ENCODE data around the gene ZNF8. TPM values are rescaled to one million over a fixed set of nuclear protein-coding genes. Genes with fewer than 3 reads are reported as not detected.

Gene ZNF8
- total and polyA plus RNA-seq, 10 of the 15 experiments (the other 5 are each of a cell fraction or from before 2014, with no cell fraction given), result 0.46 to 5.4 (median 2.6) TPM

GRCh38 chr19:58317476-58318072 lies 38.8 kb downstream of the ZNF8 start:
- no peak overlapping the region for H3K27ac ChIP-seq (ENCODE audit: control insufficient read depth, insufficient read depth)
- no peak for TF ChIP-seq PAX5 (IDR thresholded peaks at IDR 0.05; ENCODE audit: borderline replicate concordance, low read depth, low read length)
- peak; percentile 69; the same call in 1 of the 2 replicates for TF ChIP-seq SREBF1 (IDR thresholded peaks at IDR 0.05; ENCODE audit: low read length)
- no peak for TF ChIP-seq HDGF (IDR thresholded peaks at IDR 0.05)
- peak; percentile 91 for TF ChIP-seq REST (IDR thresholded peaks at IDR 0.05; ENCODE audit: low read depth, low read length)
- 0 out of 2 replicates have a peak, but pooled peaks have one; percentile 37 for TF ChIP-seq NKRF (conservative IDR thresholded peaks at IDR 0.05)
- peak; percentile 55; the same call in 1 of the 2 replicates for TF ChIP-seq ZBTB40 (IDR thresholded peaks at IDR 0.05; ENCODE audit: borderline replicate concordance)
- no peak for TF ChIP-seq ZBTB11 (CRISPR knock-in tag; IDR thresholded peaks at IDR 0.05)
- peak; percentile 57; the same call in 1 of the 2 replicates for TF ChIP-seq SIN3A (IDR thresholded peaks at IDR 0.05; ENCODE audit: low read depth, low read length)
- no TSS peak for BruUV-seq (replicated peaks)
- no peaks in the 10 kb centered on the region; the same call in 2 of the 3 replicates for H3K9me3 ChIP-seq (replicated peaks; ENCODE audit: control insufficient read depth, insufficient read depth, low read length)
- H3K27me3 ChIP-seq (replicated peaks in 1 of 2; ENCODE audit: control insufficient read depth in 2 of 2, insufficient read depth in 2 of 2, low read length in 1 of 2), result no peaks in the 10 kb centered on the region
- H3K9ac ChIP-seq (ENCODE audit: control insufficient read depth, insufficient read depth, low read length), result no peak overlapping the region
- no peak overlapping the region for H3K4me3 ChIP-seq
- peaks cover 3 to 10% of the 10 kb centered on the region in 2 experiments for H3K36me3 ChIP-seq (ENCODE audit: control insufficient read depth in 2 of 2, insufficient read depth in 2 of 2, low read length in 1 of 2)
- in situ Hi-C loops (cut with MboI) (no loop called here), intact Hi-C loops (cut with micrococcal nuclease; ENCODE audit: unreplicated experiment) (no loop called here)
- RAD21 ChIA-PET (ENCODE audit: unreplicated experiment), result no interaction called here
- ATAC-seq (peak; percentile 26; the same call in 1 of the 3 replicates), FAIRE-seq (no peak), DNase-seq (ENCODE audit: low read depth, low spot score) (no peak)
- H2AFZ ChIP-seq (ENCODE audit: control insufficient read depth, low read depth, low read length), result no peak overlapping the region
- 85% methylated on average over 6 of the region's 7 CpGs for WGBS (ENCODE audit: insufficient coverage, insufficient replicate concordance, low lambda C conversion rate, missing lambda C conversion rate)
- H3K4me1 ChIP-seq (ENCODE audit: control insufficient read depth, insufficient read depth, low read length), result no peaks in the 10 kb centered on the region
- no peaks in the 10 kb centered on the region for H3K79me2 ChIP-seq (ENCODE audit: control insufficient read depth, insufficient read depth, low read length)
- no peaks in the 10 kb centered on the region for H4K20me1 ChIP-seq (ENCODE audit: control insufficient read depth, insufficient read depth)
- no peak overlapping the region for H3K4me2 ChIP-seq (ENCODE audit: control insufficient read depth, insufficient read depth)
- SMC1A ChIA-PET (ENCODE audit: uncharacterized antibody, unreplicated experiment), result no interaction called here
- POLR2A ChIA-PET, result interaction anchor here (0.6 to 1.2 kb wide), 4 partner anchors 11 to 226 kb away, joined by 3 to 5 read pairs (median 3); partner anchors contain the start of gene TRIM28
- CTCF ChIA-PET, result no interaction called here

Data from GM12878 (cell line).